Liver (tissue), 9 donors: ENCODE results near the gene RASSF1. TPM values are rescaled to one million over a fixed set of nuclear protein-coding genes. Genes with fewer than 3 reads are reported as not detected.
A peak's percentile ranks its signal among the peaks of the same experiment; 100 is the strongest.

Experiments
- DNase-seq: peaks from one replicate; pipeline ENCODE4 v3.0.0-alpha.2; 2017; ENCODE audit warnings: low spot score
- H3K27ac ChIP-seq, 2 donors: one replicate each; pipeline ENCODE4 v1.7.0; 2013; ENCODE audit warnings: inconsistent platforms in 2 of 2, low read length in 2 of 2, control low read depth in 1 of 2, low read depth in 1 of 2, mild to moderate bottlenecking in 1 of 2
- H3K27me3 ChIP-seq, 4 donors: one replicate each; pipeline versions ENCODE4 v1.6.1 to v1.7.0; 2013; ENCODE audit warnings: low read length in 3 of 4, inconsistent platforms in 1 of 4, mild to moderate bottlenecking in 1 of 4, moderate library complexity in 1 of 4; ENCODE audit not compliant: control insufficient read depth in 4 of 4, insufficient read depth in 4 of 4
- H3K36me3 ChIP-seq, 4 donors: one replicate each; pipeline versions ENCODE4 v1.6.1 to v1.7.0; 2013; ENCODE audit warnings: low read length in 3 of 4, mild to moderate bottlenecking in 3 of 4, low read depth in 1 of 4, moderate library complexity in 1 of 4; ENCODE audit not compliant: control insufficient read depth in 4 of 4, insufficient read depth in 3 of 4
- H3K4me1 ChIP-seq, 4 donors: one replicate each; pipeline versions ENCODE4 v1.6.1 to v1.7.0; 2013; ENCODE audit warnings: low read length in 3 of 4, mild to moderate bottlenecking in 3 of 4, moderate library complexity in 1 of 4; ENCODE audit not compliant: control insufficient read depth in 4 of 4, insufficient read depth in 4 of 4
- H3K4me3 ChIP-seq, 3 donors: one replicate each; pipeline versions ENCODE4 v1.6.1 to v1.7.0; 2013; ENCODE audit warnings: low read length in 3 of 3, control low read depth in 1 of 3, low read depth in 1 of 3, mild to moderate bottlenecking in 1 of 3
- H3K9ac ChIP-seq, 2 donors: one replicate each; pipeline ENCODE4 v1.7.0; 2013; ENCODE audit warnings: low read length in 2 of 2, mild to moderate bottlenecking in 2 of 2, moderate library complexity in 2 of 2, control low read depth in 1 of 2, low read depth in 1 of 2
- H3K9me3 ChIP-seq, 4 donors: one replicate each; pipeline versions ENCODE4 v1.6.1 to v1.7.0; 2013; ENCODE audit warnings: low read length in 3 of 4; ENCODE audit not compliant: control insufficient read depth in 4 of 4
- EGR1 ChIP-seq, 2 donors: IDR thresholded peaks; 2 replicates each; pipeline ENCODE4 v1.6.1; 2016 to 2018; ENCODE audit warnings: antibody characterized with exemption in 2 of 2, low read depth in 2 of 2
- FOXA1 ChIP-seq: IDR thresholded peaks from 2 replicates; pipeline ENCODE4 v1.6.1; 2016; ENCODE audit warnings: antibody characterized with exemption
- FOXA2 ChIP-seq: IDR thresholded peaks from 2 replicates; pipeline ENCODE4 v1.6.1; 2016; ENCODE audit warnings: antibody characterized with exemption
- GABPA ChIP-seq, 2 donors: IDR thresholded peaks in 1 of 2; conservative IDR thresholded peaks in 1 of 2; 2 replicates each; pipeline ENCODE4 v1.6.1; 2016; ENCODE audit warnings: antibody characterized with exemption in 2 of 2, mild to moderate bottlenecking in 1 of 2, moderate library complexity in 1 of 2
- HNF4A ChIP-seq, 2 donors: conservative IDR thresholded peaks; 2 replicates each; pipeline ENCODE4 v1.6.1; 2016; ENCODE audit warnings: antibody characterized with exemption in 2 of 2, mild to moderate bottlenecking in 2 of 2
- HNF4G ChIP-seq: IDR thresholded peaks from 2 replicates; pipeline ENCODE4 v1.6.1; 2016; ENCODE audit warnings: antibody characterized with exemption
- JUND ChIP-seq, 2 donors: IDR thresholded peaks; 2 replicates each; pipeline ENCODE4 v1.6.1; 2016; ENCODE audit warnings: antibody characterized with exemption in 2 of 2
- NR2F2 ChIP-seq: IDR thresholded peaks from 2 replicates; pipeline ENCODE4 v1.6.1; 2016; ENCODE audit warnings: antibody characterized with exemption
- RAD21 ChIP-seq, 2 donors: IDR thresholded peaks; 2 replicates each; pipeline ENCODE4 v1.6.1; 2016; ENCODE audit warnings: antibody characterized with exemption in 2 of 2, mild to moderate bottlenecking in 2 of 2
- RXRA ChIP-seq, 2 donors: IDR thresholded peaks; 2 replicates each; pipeline ENCODE4 v1.6.1; 2017 to 2018; ENCODE audit warnings: antibody characterized with exemption in 2 of 2, mild to moderate bottlenecking in 1 of 2
- SP1 ChIP-seq: IDR thresholded peaks from 2 replicates; pipeline ENCODE4 v1.6.1; 2018; ENCODE audit warnings: antibody characterized with exemption, mild to moderate bottlenecking
- TAF1 ChIP-seq: conservative IDR thresholded peaks from 2 replicates; pipeline ENCODE4 v1.6.1; 2016; ENCODE audit warnings: antibody characterized with exemption, mild to moderate bottlenecking
- YY1 ChIP-seq: IDR thresholded peaks from 2 replicates; pipeline ENCODE4 v1.6.1; 2016; ENCODE audit warnings: antibody characterized with exemption, mild to moderate bottlenecking
- WGBS: extraction: QIAGEN DNeasy Blood & Tissue Kit; methylation state at CpG from one replicate; pipeline ENCODE4 v1.1.7; 2013; 5-methylcytosine and 5-hydroxymethylcytosine counted together
- polyA plus RNA-seq, 2 donors: library from polyadenylated mRNA; stranded (reverse) in 1 of 2; unstranded in 1 of 2; fragments of 200-250 nt in 1 of 2; fragments of >200 nt in 1 of 2; fragmentation: Nextera tagmentation in 1 of 2; extraction: Ambion mirVana in 1 of 2; gene quantifications; one replicate each; pipeline versions ENCODE4 v1.2.1 to v1.2.3, GENCODE V29; 2013 to 2015
- total RNA-seq, 2 donors: library from RNA; depleted of rRNA; stranded (reverse); fragments of >200 nt; gene quantifications; one replicate each; pipeline ENCODE4 v1.2.3, GENCODE V29; 2014
- TF ChIP-seq, protein P1 (sequence below): IDR thresholded peaks from 2 replicates; pipeline ENCODE4 v1.6.1; 2016; ENCODE audit warnings: antibody characterized with exemption
- TF ChIP-seq, protein P2 (sequence below): fragments of 150-350 bp; IDR thresholded peaks from 2 replicates; pipeline ENCODE4 v1.5.1; 2017; ENCODE audit warnings: improper control_type of control experiment, low read depth, low read length; ENCODE audit not compliant: missing input control
- TF ChIP-seq, protein P3 (sequence below): IDR thresholded peaks from 2 replicates; pipeline ENCODE4 v1.6.1; 2016; ENCODE audit warnings: antibody characterized with exemption, mild to moderate bottlenecking
- TF ChIP-seq, protein P4 (sequence below): IDR thresholded peaks from 2 replicates; pipeline ENCODE4 v1.6.1; 2016; ENCODE audit warnings: antibody characterized with exemption
- TF ChIP-seq, protein P5 (sequence below): IDR thresholded peaks from 2 replicates; pipeline ENCODE4 v1.6.1; 2016; ENCODE audit warnings: antibody characterized with exemption
- donor health status: healthy.
- donor health status: healthy.
- donor health status: healthy.
- donor health status: healthy.
- donor health status: healthy.

RASSF1 gene
- total and polyA plus RNA-seq, 4 donors: 6.5 to 13.2 (median 11.2) TPM

DNA sequence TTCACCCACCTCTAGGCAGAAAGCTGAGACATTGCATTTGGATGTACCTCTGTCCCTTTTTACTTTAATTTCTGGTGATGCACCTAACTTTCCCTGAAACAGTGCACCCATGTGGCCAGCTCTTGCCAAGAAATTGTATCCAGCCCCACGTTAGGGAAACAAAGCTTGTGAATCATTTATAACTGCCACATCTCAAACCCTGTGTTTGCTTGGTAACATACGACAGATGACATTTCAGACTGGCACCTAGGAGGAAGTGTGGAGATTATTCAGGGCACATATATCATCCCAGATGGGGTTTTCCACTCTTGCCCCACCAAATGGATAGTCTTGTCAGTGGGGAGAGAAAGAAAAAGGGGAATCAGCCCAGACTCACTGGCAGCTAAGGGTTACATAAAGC lies 12.1 kb upstream of the RASSF1 start (continued):
- no peak for TF ChIP-seq TAF1
- TF ChIP-seq HNF4G: no peak

DNA sequence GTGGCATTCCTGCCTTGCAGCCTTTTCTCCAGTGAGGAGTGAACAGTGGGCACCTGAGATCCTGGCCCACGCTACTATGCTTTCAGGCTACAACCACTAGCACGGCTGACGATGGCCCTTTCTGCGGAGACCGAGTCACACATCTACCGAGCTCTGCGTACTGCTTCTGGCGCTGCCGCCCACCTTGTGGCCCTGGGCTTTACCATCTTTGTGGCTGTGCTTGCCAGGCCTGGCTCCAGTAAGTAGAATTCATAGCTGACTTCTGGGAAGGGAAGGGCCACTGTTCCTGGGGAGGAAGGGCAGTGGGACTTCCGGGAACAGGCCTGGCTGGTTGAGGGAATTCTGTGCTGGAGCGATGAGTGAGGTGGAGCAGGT lies 10.7 kb upstream of the RASSF1 start:
- TF ChIP-seq, protein P1, sequence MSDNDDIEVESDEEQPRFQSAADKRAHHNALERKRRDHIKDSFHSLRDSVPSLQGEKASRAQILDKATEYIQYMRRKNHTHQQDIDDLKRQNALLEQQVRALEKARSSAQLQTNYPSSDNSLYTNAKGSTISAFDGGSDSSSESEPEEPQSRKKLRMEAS: no peak
- TF ChIP-seq JUND (IDR thresholded peaks at IDR 0.05) (no peak), RXRA (IDR thresholded peaks at IDR 0.05) (no peak)
- TF ChIP-seq, protein P2, sequence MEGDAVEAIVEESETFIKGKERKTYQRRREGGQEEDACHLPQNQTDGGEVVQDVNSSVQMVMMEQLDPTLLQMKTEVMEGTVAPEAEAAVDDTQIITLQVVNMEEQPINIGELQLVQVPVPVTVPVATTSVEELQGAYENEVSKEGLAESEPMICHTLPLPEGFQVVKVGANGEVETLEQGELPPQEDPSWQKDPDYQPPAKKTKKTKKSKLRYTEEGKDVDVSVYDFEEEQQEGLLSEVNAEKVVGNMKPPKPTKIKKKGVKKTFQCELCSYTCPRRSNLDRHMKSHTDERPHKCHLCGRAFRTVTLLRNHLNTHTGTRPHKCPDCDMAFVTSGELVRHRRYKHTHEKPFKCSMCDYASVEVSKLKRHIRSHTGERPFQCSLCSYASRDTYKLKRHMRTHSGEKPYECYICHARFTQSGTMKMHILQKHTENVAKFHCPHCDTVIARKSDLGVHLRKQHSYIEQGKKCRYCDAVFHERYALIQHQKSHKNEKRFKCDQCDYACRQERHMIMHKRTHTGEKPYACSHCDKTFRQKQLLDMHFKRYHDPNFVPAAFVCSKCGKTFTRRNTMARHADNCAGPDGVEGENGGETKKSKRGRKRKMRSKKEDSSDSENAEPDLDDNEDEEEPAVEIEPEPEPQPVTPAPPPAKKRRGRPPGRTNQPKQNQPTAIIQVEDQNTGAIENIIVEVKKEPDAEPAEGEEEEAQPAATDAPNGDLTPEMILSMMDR: no peak
- peak overlapping the region; percentile 97 to 98 for H3K27ac ChIP-seq
- no peak for DNase-seq
- peaks cover 11 to 31% (median 15%) of the 10 kb centered on the region in 4 donors for H3K36me3 ChIP-seq
- H3K9me3 ChIP-seq: no peaks in the 10 kb centered on the region
- 47% methylated on average over 11 of the region's 11 CpGs for WGBS
- no peaks in the 10 kb centered on the region for H3K27me3 ChIP-seq
- H3K4me1 ChIP-seq: peaks cover 16 to 69% (median 49%) of the 10 kb centered on the region in 4 donors
- peak overlapping the region; percentile 67 to 90 (median 79) for H3K4me3 ChIP-seq
- H3K9ac ChIP-seq: peak overlapping the region in 1 of 2 donors; percentile 34

DNA sequence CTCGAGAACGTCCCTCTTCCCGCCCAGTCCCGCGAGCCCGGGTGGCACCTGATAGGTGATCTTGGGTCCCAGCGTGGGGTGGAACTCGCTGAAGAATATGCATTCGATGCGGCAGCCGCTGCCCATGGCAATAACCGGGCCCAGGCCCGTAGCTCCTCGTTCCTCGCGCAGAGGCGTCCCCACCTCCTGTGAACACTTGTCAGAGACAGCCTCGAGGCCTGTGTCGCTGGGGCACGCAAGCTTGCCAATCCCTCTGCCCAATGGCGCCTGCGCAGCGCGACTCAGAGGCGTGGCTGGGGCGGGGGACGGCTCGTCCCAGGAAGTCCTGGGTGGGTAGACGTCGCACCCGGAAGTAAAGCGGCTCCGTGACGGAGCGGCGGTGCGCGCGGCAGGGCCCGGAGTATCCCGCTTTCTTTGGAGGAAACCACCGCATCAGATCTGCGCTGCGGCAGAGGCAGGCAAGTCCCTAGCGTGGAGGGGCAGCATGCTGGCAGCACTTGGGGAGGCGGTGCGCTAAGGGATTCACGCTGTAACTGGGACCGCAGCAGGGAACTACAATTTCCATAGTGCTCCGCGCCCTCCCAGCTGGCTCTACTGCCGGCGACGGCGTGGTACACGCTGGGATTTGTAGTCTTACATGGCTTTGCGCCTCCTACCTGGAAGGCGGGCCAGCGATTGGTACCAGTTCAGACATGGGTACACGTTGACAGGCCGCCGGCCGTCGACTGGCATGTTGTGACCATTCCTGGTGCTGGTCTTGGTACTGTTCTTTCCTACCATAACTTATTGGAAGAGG lies 10.1 kb upstream of the RASSF1 start, which contains the start of the genes CYB561D2 and NPRL2:
TSS of gene CYB561D2 (plus strand) at position 336 of the 796 bp plus-strand sequence. CDS start 572 bp downstream, outside the sequence.
TSS of gene NPRL2 (minus strand) at position 249 of the 796 bp plus-strand sequence. CDS start at position 126, 123 bp downstream.
- H3K4me3 ChIP-seq: peak within 1 kb of the TSS; percentile 67 to 90 (median 79)
- under 1% methylated on average over 64 of the region's 64 CpGs for WGBS
- peak within 1 kb of the TSS; percentile 86 to 90 for H3K9ac ChIP-seq
- TF ChIP-seq FOXA1: no peak
- peak; percentile 4 for TF ChIP-seq FOXA2
- TF ChIP-seq JUND (IDR thresholded peaks at IDR 0.05): no peak
- TF ChIP-seq, protein P1: peak; percentile 83
- TF ChIP-seq, protein P3, sequence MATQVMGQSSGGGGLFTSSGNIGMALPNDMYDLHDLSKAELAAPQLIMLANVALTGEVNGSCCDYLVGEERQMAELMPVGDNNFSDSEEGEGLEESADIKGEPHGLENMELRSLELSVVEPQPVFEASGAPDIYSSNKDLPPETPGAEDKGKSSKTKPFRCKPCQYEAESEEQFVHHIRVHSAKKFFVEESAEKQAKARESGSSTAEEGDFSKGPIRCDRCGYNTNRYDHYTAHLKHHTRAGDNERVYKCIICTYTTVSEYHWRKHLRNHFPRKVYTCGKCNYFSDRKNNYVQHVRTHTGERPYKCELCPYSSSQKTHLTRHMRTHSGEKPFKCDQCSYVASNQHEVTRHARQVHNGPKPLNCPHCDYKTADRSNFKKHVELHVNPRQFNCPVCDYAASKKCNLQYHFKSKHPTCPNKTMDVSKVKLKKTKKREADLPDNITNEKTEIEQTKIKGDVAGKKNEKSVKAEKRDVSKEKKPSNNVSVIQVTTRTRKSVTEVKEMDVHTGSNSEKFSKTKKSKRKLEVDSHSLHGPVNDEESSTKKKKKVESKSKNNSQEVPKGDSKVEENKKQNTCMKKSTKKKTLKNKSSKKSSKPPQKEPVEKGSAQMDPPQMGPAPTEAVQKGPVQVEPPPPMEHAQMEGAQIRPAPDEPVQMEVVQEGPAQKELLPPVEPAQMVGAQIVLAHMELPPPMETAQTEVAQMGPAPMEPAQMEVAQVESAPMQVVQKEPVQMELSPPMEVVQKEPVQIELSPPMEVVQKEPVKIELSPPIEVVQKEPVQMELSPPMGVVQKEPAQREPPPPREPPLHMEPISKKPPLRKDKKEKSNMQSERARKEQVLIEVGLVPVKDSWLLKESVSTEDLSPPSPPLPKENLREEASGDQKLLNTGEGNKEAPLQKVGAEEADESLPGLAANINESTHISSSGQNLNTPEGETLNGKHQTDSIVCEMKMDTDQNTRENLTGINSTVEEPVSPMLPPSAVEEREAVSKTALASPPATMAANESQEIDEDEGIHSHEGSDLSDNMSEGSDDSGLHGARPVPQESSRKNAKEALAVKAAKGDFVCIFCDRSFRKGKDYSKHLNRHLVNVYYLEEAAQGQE: peak; percentile 42
- TF ChIP-seq SP1: peak; percentile 33
- TF ChIP-seq, protein P2: no peak
- peak; percentile 50 for TF ChIP-seq TAF1
- peak; percentile 83 for TF ChIP-seq YY1
- TF ChIP-seq, protein P4, sequence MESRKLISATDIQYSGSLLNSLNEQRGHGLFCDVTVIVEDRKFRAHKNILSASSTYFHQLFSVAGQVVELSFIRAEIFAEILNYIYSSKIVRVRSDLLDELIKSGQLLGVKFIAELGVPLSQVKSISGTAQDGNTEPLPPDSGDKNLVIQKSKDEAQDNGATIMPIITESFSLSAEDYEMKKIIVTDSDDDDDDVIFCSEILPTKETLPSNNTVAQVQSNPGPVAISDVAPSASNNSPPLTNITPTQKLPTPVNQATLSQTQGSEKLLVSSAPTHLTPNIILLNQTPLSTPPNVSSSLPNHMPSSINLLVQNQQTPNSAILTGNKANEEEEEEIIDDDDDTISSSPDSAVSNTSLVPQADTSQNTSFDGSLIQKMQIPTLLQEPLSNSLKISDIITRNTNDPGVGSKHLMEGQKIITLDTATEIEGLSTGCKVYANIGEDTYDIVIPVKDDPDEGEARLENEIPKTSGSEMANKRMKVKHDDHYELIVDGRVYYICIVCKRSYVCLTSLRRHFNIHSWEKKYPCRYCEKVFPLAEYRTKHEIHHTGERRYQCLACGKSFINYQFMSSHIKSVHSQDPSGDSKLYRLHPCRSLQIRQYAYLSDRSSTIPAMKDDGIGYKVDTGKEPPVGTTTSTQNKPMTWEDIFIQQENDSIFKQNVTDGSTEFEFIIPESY: peak; percentile 14
- TF ChIP-seq RXRA (IDR thresholded peaks at IDR 0.05): no peak
- no peak for TF ChIP-seq NR2F2
- TF ChIP-seq HNF4G: no peak
- no peak for TF ChIP-seq RAD21 (IDR thresholded peaks at IDR 0.05)
- TF ChIP-seq HNF4A (conservative IDR thresholded peaks at IDR 0.05): no peak
- TF ChIP-seq GABPA (IDR thresholded peaks at IDR 0.05 in 1 of 2, conservative IDR thresholded peaks at IDR 0.05 in 1 of 2): peak in 1 of 2 donors; percentile 93
- TF ChIP-seq EGR1 (IDR thresholded peaks at IDR 0.05; ENCODE audit: low read depth in 2 of 2): peak in 1 of 2 donors; percentile 74
- TF ChIP-seq, protein P5, sequence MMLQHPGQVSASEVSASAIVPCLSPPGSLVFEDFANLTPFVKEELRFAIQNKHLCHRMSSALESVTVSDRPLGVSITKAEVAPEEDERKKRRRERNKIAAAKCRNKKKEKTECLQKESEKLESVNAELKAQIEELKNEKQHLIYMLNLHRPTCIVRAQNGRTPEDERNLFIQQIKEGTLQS: no peak
- peak; percentile 96 for DNase-seq
- peaks cover 11 to 66% (median 45%) of the 10 kb centered on the region in 4 donors for H3K4me1 ChIP-seq
- peak within 1 kb of the TSS; percentile 97 to 98 for H3K27ac ChIP-seq
- H3K9me3 ChIP-seq: no peaks in the 10 kb centered on the region
- peaks cover 11 to 27% (median 15%) of the 10 kb centered on the region in 4 donors for H3K36me3 ChIP-seq
- H3K27me3 ChIP-seq: no peaks in the 10 kb centered on the region
